Hepatocyte (in vitro differentiated cells): ENCODE data around the gene SIN3B.

Experiments used
- CTCF ChIP-seq: fragments of 200-600 bp; sonication (generic); IDR thresholded peaks from 2 replicates; pipeline ENCODE4 v1.5.1; 2016; ENCODE audit warnings: antibody characterized with exemption, mild to moderate bottlenecking; ENCODE audit not compliant: poor library complexity
- EZH2 ChIP-seq: fragments of 200-600 bp; sonication (generic); IDR thresholded peaks from 2 replicates; pipeline ENCODE4 v1.6.1; 2016; ENCODE audit warnings: antibody characterized with exemption, mild to moderate bottlenecking, borderline replicate concordance

GRCh38 chr19:16890461-16891184 is 61.4 kb downstream of the SIN3B start:
- TF ChIP-seq CTCF (no peak), EZH2 (no peak)
